T1000 (cell line): Measurements from ENCODE around the gene TOR1AIP2.
"Not testable (repeated sequence)": the region's sequence is repeated elsewhere in the genome, so short reads cannot be mapped to it uniquely, and the experiment has no call there.

Experiments used
- DNase-seq: peaks from one replicate; lab custom pipeline; 2025; ENCODE audit warnings: mixed read lengths; lab: John Stamatoyannopoulos, UW

TOR1AIP2 gene

DNA sequence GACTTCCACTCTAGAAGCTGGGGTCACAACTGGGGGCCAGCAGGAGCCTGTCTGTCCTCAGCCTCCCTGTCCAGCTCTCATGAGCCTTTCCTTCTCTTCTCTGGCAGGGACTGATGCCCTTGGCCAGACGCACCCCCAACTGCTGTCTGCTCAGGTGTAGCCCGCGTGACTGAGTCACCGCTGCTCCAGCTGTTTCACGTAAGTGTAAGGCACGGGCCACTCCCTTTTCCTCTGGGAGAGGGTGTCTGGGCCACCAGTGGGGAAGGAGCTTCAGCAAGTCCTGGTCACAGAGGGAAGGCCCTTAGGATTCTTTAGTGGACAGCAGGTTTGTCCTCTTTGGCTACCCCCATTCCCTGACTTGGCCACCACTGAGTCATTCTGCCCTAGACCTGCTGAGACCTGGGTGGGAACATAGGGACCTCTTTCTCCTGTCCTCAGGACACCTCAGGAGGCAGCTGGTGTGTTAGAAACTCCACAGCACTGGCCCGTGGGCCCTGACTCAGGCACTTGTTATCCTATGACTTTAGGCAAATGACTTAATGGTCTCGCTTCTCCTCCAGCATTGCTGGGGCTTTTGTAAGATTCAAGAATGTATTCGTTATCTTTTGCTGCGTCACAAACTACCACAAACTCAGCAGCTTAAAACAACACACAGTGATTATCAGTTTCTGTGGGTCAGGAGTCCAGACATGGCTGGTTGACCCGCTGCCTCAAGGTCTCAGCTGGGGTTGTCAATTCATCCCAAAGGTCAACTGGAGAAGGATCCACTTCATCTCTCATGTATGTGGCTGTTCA lies 69.7 kb downstream of the TOR1AIP2 start:
- peak; percentile 22 for DNase-seq

DNA sequence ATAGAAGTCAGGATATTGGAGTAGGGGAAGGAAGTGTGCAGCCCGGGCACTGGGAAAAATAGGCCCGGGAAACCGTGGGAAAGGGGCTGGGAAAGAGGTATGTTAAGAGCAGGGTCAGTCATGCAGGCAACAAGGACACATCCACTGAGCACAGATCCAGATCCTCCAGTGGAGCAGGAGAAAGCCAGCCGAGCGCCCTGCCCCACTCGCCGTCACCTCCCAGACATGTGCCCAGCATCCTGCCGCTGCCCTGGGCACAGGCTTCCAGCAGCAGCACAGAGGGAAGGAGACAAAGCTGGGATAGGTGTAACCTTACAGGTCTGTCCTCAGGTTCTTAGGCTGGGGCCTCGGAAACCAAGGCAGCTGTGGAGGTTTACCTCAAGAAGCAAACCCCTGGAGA lies 70.3 kb downstream of the TOR1AIP2 start:
- DNase-seq, result no peak

DNA sequence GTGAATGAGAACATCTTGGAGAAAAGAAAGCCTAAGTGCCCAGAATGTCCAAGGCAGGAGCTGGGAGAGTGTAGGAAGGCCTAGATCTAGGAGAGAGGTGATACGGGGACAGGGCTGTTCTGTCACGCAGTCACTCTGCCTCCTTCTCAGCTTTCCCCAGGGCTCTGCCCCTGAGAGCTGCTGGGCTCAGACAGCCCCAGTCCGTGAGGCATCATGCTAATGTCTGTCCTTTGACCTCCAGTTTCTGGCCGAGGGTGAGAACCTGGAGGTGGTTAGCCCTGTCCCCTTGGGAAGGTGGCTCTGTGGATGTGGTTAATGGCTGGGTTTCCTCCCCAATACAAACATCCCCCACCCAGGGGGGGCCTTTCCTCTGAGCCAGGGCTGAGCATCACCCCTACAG lies 71.3 kb downstream of the TOR1AIP2 start:
- DNase-seq, result no peak

GRCh38 chr1:179805291-179806195 lies 72.1 kb downstream of the TOR1AIP2 start:
- DNase-seq, result no peak

DNA sequence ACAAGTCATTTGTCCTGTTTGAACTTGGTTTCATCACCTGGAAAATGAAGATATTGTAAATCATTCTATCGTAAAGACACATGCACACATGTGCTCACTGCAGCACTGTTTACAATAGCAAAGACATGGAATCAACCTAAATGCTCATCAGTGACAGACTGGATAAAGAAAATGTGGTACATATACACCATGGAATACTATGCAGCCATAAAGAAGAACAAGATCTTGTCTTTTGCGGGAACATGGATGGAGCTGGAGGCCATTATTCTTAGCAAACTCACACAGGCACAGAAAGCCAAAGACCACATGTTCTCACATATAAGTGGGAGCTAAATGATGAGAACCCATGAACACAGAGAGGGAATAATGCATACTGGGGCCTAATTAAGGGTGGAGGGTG lies 73.2 kb downstream of the TOR1AIP2 start:
- DNase-seq, result not testable (repeated sequence)

DNA sequence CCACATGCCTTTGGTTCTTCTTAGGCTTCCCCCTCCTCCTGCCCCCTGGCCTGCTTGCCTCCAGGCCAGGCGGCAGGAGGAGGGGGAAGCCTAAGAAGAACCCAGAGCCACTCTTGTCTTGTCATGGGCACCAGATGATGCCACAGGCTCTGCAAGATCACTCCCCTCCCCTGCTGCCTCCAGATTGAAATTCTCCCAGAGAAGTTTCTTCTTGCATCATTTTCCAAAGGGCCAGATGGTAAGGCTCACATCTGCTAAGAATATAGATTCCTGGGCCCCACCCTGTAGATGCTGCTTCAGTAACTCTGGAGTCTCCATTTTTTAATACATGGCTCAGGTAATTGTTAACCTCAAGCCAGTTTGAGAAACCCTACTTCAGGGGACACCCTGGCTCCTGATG lies 73.7 kb downstream of the TOR1AIP2 start:
- no peak for DNase-seq

- no peak for DNase-seq
These were observed 74.5 kb downstream of the TOR1AIP2 start for GRCh38 chr1:179803104-179803503.

DNA sequence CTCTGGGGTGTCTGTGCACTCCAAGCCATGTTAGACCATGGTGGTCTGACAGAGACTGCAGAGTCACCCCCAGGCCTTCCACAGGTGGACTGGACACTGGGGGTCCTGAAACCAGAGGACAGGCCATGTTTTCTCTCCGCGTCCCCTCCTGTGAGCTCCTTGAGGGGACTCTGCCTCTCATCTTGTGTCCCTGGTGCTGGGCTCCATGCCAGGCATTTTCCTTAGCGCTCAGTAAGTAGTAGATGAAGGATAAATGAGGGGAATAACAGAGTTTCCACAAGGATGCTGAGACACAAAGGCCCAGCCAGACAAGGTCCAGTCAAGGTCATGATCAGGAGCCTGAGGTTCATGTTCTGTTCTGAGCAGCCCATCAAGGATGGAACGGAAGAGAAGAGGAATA lies 77.1 kb downstream of the TOR1AIP2 start:
- DNase-seq, result no peak

- no peak for DNase-seq
These were observed 78.6 kb downstream of the TOR1AIP2 start for GRCh38 chr1:179798864-179799516.

- DNase-seq, result no peak
These were observed 79.3 kb downstream of the TOR1AIP2 start for GRCh38 chr1:179798213-179798863.

DNA sequence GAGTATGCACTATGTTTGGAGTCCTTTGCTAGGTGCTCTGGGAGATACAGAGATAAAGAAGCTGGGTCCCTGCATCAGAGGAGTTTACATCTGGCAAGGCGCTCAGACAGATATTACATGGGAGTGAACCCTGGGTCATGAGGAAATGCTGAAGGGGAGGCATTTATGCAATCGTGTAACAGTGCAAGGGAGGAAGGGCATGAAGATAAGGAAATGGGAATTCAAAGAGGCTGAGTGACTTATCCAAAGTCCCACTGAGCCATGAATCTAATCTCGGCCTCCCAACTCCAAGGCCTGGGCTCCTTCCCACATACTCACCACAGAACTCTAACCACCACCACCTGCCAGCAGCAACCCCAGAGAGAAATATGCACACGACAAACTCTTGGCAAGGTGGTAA lies 82.9 kb downstream of the TOR1AIP2 start:
- DNase-seq, result no peak

- no peak for DNase-seq
These were observed 83.5 kb downstream of the TOR1AIP2 start for GRCh38 chr1:179794146-179794545.

DNA sequence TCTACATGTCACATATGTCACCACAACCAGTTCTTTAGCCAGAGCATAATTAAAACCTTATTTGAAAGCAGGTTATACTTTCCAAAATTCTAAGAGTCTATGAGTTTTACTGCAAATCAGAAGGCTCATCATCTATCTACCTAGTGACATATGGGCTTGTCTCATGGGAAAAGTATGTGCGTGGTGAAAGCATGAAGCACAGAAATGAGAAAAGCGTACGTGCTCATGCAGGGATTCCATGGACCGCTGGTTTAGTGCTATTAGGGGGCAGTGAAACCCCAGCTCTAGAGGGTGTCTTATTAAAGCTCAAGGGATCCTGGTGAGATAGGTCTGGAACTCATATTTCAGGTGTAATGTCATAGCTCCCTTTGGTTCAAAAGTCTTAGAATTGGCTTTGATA lies 84.3 kb downstream of the TOR1AIP2 start:
- DNase-seq, result no peak
